Central memory CD8-positive, alpha-beta T cell (primary cell): ENCODE measurements around the gene MEP1A.
"Not testable (repeated sequence)": the region's sequence is repeated elsewhere in the genome, so short reads cannot be mapped to it uniquely, and the experiment has no call there.

ENCODE experiments used
- ATAC-seq: fragments of 150-1000 bp; cut with Tn5 transposase; replicated peaks from 2 replicates; pipeline ENCODE4 v1.10.0; 2022; ENCODE audit warnings: mild to moderate bottlenecking, moderate FRiP score, moderate number of reproducible peaks; ENCODE audit not compliant: poor library complexity, severe bottlenecking; ENCODE audit errors: extremely low read depth
- DNase-seq, 2 donors: peaks; one replicate each; pipeline ENCODE4 v3.0.0; 2021; ENCODE audit warnings: low spot score in 2 of 2
- H3K27ac Mint-ChIP-seq: one replicate; pipeline ENCODE4 v1.8.0; 2022; ENCODE audit warnings: low read depth, mild to moderate bottlenecking, moderate library complexity, mixed read lengths
- H3K27me3 Mint-ChIP-seq: one replicate; pipeline ENCODE4 v1.8.0; 2022; ENCODE audit warnings: mixed read lengths
- H3K36me3 Mint-ChIP-seq: one replicate; pipeline ENCODE4 v1.8.0; 2022; ENCODE audit warnings: mild to moderate bottlenecking, moderate library complexity, mixed read lengths; ENCODE audit not compliant: insufficient read depth
- H3K4me1 Mint-ChIP-seq: one replicate; pipeline ENCODE4 v1.8.0; 2022; ENCODE audit warnings: mixed read lengths
- H3K4me3 Mint-ChIP-seq: one replicate; pipeline ENCODE4 v1.8.0; 2022; ENCODE audit warnings: mild to moderate bottlenecking, moderate library complexity, mixed read lengths
- H3K9me3 Mint-ChIP-seq: one replicate; pipeline ENCODE4 v1.8.0; 2022; ENCODE audit warnings: mixed read lengths

The MEP1A gene

DNA sequence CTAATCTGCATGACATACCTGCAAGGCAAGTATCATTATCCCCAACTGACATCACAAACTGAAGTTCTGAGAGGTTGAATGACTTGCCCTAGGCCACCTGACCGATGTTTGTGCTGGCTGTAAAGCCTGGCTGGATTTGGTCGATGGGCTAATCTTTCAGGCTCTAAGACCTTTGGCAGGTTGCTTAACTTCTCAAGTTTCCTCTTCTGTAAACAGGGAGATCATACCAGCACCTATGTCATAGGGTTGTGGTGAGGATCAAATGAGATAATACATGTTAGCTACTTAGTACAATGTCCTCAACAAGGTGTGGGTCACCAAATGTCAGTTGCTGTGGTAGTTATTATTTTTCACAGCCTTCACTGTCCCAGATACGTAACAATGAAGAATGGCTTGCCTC lies 32.3 kb upstream of the MEP1A start:
- DNase-seq = no peak
- no peak overlapping the region for H3K4me3 Mint-ChIP-seq
- no peaks in the 10 kb centered on the region for H3K36me3 Mint-ChIP-seq
- ATAC-seq = no peak
- H3K9me3 Mint-ChIP-seq = no peaks in the 10 kb centered on the region
- H3K4me1 Mint-ChIP-seq = no peaks in the 10 kb centered on the region
- H3K27me3 Mint-ChIP-seq = peaks cover 27% of the 10 kb centered on the region
- H3K27ac Mint-ChIP-seq = no peak overlapping the region

DNA sequence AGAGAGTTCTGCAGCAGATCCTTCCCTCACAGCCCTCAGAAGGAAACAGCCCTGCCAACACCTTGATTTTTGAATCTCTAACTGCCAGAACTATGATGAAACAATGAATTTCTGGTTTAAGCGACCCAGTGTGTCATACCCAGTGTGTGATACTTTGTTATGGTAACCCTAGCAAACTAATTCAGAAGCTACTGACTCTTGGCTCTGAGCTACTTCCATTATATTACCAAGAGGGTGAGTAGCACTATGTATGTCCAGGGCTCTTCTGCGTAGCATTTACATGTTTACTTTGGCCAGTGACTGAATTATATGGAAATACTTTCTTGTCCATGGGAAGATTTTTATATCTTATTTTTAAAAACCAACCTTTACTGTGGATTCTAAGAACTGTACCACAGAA lies 29.7 kb upstream of the MEP1A start:
- Mint-ChIP-seq H3K4me1 (no peaks in the 10 kb centered on the region), H3K27me3 (peaks cover 39% of the 10 kb centered on the region), H3K9me3 (no peaks in the 10 kb centered on the region), H3K4me3 (no peak overlapping the region), H3K36me3 (no peaks in the 10 kb centered on the region), H3K27ac (no peak overlapping the region)
- no peak for ATAC-seq
- DNase-seq = no peak

DNA sequence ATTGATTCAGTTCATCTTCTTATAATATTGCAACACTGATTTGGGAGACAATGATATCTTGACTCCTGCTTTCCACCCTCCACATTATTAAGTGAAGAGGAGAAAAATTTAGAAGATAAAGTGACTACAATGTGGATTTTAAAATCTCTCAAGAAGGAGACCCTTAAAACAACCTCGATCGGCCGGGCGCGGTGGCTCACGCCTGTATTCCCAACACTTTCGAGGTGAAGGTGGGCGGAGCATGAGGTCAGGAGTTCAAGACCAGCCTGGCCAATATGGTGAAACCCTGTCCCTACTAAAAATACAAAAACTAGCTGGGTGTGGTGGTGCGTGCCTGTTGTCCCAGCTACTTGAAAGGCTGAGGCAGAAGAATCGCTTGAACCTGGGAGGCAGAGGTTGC lies 28.9 kb upstream of the MEP1A start:
- not testable (repeated sequence) for H3K4me3 Mint-ChIP-seq, H3K27ac Mint-ChIP-seq, ATAC-seq, H3K9me3 Mint-ChIP-seq, H3K4me1 Mint-ChIP-seq, H3K36me3 Mint-ChIP-seq, DNase-seq
- peaks cover 47% of the 10 kb centered on the region for H3K27me3 Mint-ChIP-seq

DNA sequence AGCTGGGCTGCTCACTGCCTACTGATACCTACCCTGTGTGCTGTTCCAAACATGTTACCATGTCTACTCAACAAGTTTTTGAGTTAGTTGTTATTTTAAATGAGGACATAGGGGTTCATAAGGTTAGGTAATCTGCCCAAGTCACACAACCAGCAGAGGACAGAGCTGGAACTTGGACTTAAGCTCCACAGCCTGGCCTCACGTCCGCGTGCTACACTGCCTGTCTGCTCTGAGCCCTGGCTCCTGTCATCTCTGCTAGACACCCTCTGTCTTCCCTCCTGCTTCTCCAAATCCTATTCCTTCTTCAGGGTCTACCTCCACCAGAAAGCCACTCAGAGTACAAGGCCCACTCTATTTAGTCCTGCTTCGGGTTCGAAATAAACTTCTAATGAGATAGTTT lies 28.2 kb upstream of the MEP1A start:
- Mint-ChIP-seq H3K36me3 (no peaks in the 10 kb centered on the region), H3K27me3 (peaks cover 49% of the 10 kb centered on the region), H3K9me3 (no peaks in the 10 kb centered on the region), H3K27ac (no peak overlapping the region), H3K4me1 (no peaks in the 10 kb centered on the region), H3K4me3 (no peak overlapping the region)
- DNase-seq (no peak), ATAC-seq (no peak)

DNA sequence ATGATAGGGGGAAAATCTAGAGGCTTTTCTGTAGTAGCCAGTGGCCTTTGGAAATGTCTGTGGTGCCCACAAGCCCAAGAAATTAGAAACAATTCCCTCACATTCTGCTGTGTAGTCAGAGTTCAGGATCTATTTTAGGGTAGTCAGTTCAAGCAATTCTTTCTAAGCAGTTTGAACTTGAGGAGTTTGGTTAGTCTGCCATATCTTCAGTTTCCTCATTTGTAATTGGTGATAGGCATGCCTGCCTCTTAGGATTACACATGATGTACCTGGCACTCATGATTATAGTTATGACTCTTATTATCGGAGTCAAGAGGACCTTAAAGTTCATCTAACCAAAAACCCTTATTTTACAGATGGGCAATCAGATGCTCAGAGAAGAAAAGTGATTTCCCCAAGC lies 21.2 kb upstream of the MEP1A start:
- Mint-ChIP-seq H3K36me3 (no peaks in the 10 kb centered on the region), H3K9me3 (no peaks in the 10 kb centered on the region), H3K4me3 (no peak overlapping the region), H3K4me1 (no peaks in the 10 kb centered on the region), H3K27ac (no peak overlapping the region), H3K27me3 (peaks cover 22% of the 10 kb centered on the region)
- DNase-seq = no peak
- no peak for ATAC-seq

DNA sequence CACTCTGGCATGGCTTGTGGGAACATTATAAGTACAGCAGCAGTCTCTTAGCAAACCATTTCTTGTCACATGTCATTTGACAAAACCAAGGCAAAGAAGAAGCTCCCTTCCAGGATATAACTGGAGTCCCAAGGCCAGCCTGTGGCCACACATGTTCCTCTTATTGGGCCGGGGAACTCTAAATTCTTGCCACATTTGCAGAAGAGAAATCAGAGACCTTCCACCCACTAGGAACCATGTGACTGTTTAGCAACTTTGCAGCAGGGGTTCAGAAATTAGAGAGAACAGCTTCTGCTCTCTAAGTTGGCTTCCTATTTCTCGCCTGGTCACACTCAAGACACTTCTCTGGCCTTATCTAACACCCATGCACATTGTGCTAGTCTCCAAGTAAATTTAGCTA lies 20.4 kb upstream of the MEP1A start:
- Mint-ChIP-seq H3K27ac (no peak overlapping the region), H3K4me1 (no peaks in the 10 kb centered on the region), H3K4me3 (no peak overlapping the region), H3K36me3 (no peaks in the 10 kb centered on the region), H3K27me3 (peaks cover 17% of the 10 kb centered on the region), H3K9me3 (no peaks in the 10 kb centered on the region)
- DNase-seq (no peak), ATAC-seq (no peak)

DNA sequence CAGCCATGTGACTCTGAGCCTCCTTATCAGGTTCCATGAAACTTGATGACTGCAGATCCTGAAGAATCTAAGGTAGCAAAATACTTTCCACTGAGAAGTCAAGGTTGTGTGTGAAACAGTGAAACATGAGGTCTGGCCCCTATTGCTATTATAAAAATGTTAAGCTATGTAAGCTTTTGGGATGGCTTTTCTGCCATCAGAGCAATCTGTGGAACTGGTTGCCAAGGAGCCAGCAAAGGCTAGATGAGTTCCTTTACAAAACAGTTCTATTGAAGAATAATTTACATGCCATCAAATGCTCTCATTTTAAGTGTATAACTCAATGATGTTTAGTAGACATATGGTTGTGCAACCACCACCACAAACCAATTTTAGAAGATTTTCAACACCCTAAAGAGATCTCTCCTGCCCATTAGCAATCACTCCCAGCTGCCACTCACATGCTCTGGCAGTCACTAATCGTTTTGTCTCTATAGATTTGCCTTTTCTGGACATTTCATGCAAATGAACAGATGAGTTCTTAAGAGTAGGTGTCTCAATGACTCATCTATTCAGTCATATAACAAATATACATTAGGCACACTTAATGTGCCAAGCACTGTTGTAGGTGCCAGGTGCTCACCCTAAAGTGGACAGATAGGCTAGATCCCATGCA lies 19.9 kb upstream of the MEP1A start:
- Mint-ChIP-seq H3K36me3 (no peaks in the 10 kb centered on the region), H3K4me3 (no peak overlapping the region), H3K4me1 (no peaks in the 10 kb centered on the region), H3K27me3 (peaks cover 11% of the 10 kb centered on the region), H3K9me3 (no peaks in the 10 kb centered on the region), H3K27ac (no peak overlapping the region)
- no peak for ATAC-seq
- no peak for DNase-seq

DNA sequence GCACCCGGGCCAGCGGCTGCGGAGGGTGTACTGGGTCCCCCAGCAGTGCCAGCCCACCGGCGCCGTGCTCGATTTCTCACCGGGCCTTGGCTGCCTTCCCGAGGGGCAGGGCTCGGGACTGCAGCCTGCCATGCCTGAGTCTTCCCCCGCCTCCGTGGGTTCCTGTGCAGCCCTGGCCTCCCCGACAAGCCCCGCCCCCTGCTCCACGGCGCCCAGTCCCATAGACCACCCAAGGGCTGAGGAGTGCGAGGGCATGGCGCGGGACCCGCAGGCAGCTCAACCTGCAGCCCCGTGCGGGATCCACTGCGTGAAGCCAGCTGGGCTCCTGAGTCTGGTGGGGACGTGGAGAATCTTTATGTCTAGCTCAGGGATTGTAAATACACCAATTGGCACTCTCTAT lies 18.5 kb upstream of the MEP1A start:
- not testable (repeated sequence) for ATAC-seq, H3K27ac Mint-ChIP-seq, H3K36me3 Mint-ChIP-seq, H3K4me3 Mint-ChIP-seq, H3K27me3 Mint-ChIP-seq, H3K9me3 Mint-ChIP-seq, DNase-seq, H3K4me1 Mint-ChIP-seq

DNA sequence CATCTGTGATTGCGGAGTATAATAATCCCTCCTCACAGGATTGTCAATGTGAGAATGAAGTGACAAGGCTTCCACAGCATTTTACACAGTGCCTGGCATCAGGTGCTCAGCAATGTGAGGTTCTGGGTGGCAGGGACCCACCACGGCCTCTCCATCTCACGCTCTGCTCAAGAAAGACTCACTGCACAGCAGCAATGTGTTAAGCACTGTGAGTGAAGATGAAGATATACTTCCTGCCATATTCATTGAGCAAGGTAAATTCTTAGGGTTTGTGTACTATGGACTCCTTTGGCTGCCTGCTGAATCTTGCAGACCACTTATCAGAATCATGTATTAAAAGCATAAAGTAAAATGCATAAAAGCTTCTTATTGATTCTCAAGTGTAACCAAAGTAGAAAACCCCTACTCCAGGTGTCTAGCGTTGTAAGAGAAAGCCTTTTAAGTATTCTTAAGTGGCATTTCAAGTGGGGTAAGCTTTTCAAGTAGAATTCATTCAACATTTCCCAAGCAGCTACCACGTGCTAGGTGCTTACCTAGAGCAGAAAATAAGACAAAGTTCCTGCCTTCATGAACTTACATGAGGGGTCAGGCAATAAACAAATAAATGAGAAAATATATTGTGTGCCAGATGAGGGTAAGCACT lies 17.0 kb upstream of the MEP1A start:
- ATAC-seq = no peak
- Mint-ChIP-seq H3K9me3 (no peaks in the 10 kb centered on the region), H3K4me3 (no peak overlapping the region), H3K36me3 (no peaks in the 10 kb centered on the region), H3K4me1 (no peaks in the 10 kb centered on the region), H3K27me3 (no peaks in the 10 kb centered on the region), H3K27ac (no peak overlapping the region)
- no peak for DNase-seq

DNA sequence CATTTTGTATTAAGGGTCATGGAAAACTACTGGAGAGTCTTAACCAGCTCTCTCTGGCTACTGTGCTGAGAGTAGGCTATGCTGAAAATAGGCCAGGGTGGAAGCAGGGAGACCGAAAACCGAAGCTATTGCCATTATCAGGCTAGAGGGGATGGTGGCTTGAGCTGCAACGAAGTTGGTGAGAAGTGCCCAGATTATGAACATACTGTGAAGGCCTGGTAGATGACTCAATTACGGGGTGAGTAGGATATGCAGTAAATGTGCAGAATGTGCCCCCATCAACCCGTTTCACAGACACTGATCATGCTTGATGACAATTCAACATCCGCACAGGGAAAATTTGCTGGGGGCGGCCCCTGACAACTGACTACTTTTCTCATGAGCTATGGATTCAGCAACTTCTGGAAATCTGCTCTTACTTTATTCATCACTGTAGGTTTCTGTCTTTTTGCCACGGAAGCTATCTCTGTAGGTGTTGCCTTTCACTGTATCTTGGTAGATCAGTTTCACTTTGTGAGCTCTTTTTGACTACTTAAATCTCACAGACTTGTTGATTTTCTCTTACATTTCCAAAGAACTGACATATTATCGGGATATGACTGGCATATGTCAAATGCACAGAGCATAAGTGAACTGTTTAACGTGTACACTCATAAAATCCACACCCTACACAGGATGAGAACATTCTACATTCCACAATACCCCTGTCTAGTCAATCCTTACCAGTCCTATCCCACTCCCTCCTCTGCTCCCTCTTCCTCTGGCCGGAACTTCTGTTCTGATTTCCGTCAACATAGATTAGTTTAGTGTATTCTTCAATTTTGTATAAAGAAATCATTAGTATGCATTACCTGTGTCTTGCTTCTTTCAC lies 15.5 kb upstream of the MEP1A start:
- ATAC-seq (no peak), DNase-seq (no peak)
- no peaks in the 10 kb centered on the region for H3K36me3 Mint-ChIP-seq
- H3K4me3 Mint-ChIP-seq = no peak overlapping the region
- H3K27me3 Mint-ChIP-seq = no peaks in the 10 kb centered on the region
- H3K4me1 Mint-ChIP-seq = no peaks in the 10 kb centered on the region
- no peak overlapping the region for H3K27ac Mint-ChIP-seq
- no peaks in the 10 kb centered on the region for H3K9me3 Mint-ChIP-seq

DNA sequence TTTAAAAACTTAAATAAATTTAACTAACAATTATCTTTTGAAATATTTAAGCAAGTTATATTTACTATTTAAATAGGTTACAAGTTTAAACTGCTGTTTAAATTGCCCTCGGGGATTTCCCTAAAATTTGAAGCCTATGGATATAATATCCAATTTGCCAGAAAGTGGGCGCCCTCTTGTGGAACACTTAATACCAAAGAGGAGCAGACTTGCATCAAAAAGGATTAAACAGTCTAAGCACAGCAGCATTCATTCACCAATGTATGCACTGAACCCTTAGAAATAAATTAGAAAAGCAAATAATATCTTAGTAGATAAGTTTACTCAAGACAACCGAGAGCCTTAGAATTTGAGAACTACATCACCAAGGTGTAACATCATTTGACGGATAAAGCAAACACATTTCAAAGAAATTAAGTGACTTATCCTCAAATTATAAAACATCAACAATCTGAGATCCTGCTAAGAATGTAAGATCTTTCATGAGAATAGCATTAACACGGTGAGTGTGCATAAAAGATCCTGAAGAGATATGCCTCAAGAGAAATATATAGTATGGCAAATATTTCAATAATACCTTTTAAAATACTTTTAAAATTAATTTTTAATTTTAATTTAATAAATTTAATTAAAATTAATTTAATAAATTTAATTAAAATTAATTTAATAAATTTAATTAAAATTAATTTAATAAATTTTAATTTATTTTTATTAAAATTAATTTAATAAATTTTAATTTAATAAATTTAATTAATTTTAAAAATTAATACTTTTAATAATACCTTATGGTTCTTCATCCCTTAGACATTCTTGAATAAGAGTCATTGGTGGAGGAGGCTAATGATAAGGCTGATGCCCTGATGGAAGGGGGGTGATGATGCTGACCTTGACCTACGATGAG lies 11.5 kb upstream of the MEP1A start:
- Mint-ChIP-seq H3K9me3 (no peaks in the 10 kb centered on the region), H3K36me3 (no peaks in the 10 kb centered on the region), H3K4me1 (no peaks in the 10 kb centered on the region), H3K4me3 (no peak overlapping the region), H3K27me3 (peaks cover 8% of the 10 kb centered on the region), H3K27ac (no peak overlapping the region)
- DNase-seq (no peak), ATAC-seq (no peak)

DNA sequence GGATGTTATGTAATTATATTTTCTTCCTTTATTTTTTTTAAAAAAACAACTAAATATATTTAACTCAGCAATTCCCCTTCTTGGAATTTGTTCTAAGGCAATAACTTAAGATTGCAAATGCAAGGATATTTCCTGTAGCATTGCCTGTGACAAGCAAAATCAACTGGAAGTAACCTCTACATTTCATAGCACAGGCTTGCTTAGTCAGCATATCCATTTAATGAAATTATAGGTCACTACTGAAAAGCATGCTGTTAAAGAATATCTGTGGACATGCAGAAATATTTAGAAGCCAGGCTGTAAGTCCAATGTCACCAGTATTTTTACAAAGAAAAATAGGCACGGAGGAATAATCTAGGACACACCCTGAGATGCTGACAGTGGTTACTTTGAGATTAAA lies 8.7 kb upstream of the MEP1A start:
- no peak overlapping the region for H3K27ac Mint-ChIP-seq
- no peaks in the 10 kb centered on the region for H3K9me3 Mint-ChIP-seq

More for the DNA sequence above, 8.7 kb upstream of the MEP1A start:
- Mint-ChIP-seq H3K27me3 (peaks cover 21% of the 10 kb centered on the region), H3K4me1 (no peaks in the 10 kb centered on the region), H3K36me3 (no peaks in the 10 kb centered on the region), H3K4me3 (no peak overlapping the region)
- ATAC-seq = no peak
- DNase-seq = no peak
